PFSK-1 (cell line): ENCODE data around the gene NMUR2.

Source experiments
- POLR2AphosphoS5 ChIP-seq: IDR thresholded peaks from 2 replicates; pipeline ENCODE4 v1.6.1; 2012; ENCODE audit warnings: low read depth, mild to moderate bottlenecking, control low read depth, low read length, moderate library complexity
- SIN3A ChIP-seq: IDR thresholded peaks from 2 replicates; pipeline ENCODE4 v1.6.1; 2012; ENCODE audit warnings: mild to moderate bottlenecking, low read length, moderate library complexity, borderline replicate concordance; ENCODE audit not compliant: insufficient read depth
- TAF1 ChIP-seq: IDR thresholded peaks from 2 replicates; pipeline ENCODE4 v1.6.1; 2012; ENCODE audit warnings: low read length, control low read depth, borderline replicate concordance; ENCODE audit not compliant: insufficient read depth
- TF ChIP-seq, protein P1 (sequence below), 2 experiments: IDR thresholded peaks; 2 replicates each; pipeline versions ENCODE4 v1.6.1 to v1.8.0; 2011 to 2012; ENCODE audit warnings: low read depth in 2 of 2, low read length in 2 of 2, control low read depth in 1 of 2, inconsistent platforms in 1 of 2, mild to moderate bottlenecking in 1 of 2, moderate library complexity in 1 of 2; ENCODE audit not compliant: insufficient read depth in 1 of 2

GRCh38 chr5:152356506-152356905 is 48.6 kb downstream of the NMUR2 start:
- no peak for TF ChIP-seq SIN3A
- no peak for TF ChIP-seq TAF1
- TF ChIP-seq, protein P1, sequence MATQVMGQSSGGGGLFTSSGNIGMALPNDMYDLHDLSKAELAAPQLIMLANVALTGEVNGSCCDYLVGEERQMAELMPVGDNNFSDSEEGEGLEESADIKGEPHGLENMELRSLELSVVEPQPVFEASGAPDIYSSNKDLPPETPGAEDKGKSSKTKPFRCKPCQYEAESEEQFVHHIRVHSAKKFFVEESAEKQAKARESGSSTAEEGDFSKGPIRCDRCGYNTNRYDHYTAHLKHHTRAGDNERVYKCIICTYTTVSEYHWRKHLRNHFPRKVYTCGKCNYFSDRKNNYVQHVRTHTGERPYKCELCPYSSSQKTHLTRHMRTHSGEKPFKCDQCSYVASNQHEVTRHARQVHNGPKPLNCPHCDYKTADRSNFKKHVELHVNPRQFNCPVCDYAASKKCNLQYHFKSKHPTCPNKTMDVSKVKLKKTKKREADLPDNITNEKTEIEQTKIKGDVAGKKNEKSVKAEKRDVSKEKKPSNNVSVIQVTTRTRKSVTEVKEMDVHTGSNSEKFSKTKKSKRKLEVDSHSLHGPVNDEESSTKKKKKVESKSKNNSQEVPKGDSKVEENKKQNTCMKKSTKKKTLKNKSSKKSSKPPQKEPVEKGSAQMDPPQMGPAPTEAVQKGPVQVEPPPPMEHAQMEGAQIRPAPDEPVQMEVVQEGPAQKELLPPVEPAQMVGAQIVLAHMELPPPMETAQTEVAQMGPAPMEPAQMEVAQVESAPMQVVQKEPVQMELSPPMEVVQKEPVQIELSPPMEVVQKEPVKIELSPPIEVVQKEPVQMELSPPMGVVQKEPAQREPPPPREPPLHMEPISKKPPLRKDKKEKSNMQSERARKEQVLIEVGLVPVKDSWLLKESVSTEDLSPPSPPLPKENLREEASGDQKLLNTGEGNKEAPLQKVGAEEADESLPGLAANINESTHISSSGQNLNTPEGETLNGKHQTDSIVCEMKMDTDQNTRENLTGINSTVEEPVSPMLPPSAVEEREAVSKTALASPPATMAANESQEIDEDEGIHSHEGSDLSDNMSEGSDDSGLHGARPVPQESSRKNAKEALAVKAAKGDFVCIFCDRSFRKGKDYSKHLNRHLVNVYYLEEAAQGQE (IDR thresholded peaks at IDR 0.05; ENCODE audit: insufficient read depth in 1 of 2, low read depth in 2 of 2, low read length in 2 of 2): no peak
- TF ChIP-seq POLR2AphosphoS5: no peak
